K562 (cell line): Measurements from ENCODE around the gene HEXIM1. TPM values are rescaled to one million over a fixed set of nuclear protein-coding genes. Genes with fewer than 3 reads are reported as not detected.

Experiments used
- CTBP1 ChIP-seq: fragments of 450-650 bp; IDR thresholded peaks from 2 replicates; pipeline ENCODE4 v1.6.1; 2016; ENCODE audit warnings: borderline replicate concordance
- EHMT2 ChIP-seq: fragments of 450-650 bp; IDR thresholded peaks from 2 replicates; pipeline ENCODE4 v1.6.1; 2018; ENCODE audit warnings: antibody characterized with exemption
- KAT7 ChIP-seq: sonication (generic); formaldehyde crosslinking; IDR thresholded peaks from 2 replicates; pipeline ENCODE4 v1.8.0; 2022; ENCODE audit warnings: missing genetic modification reagents, mild to moderate bottlenecking, borderline replicate concordance
- MCM5 ChIP-seq: fragments of 450-650 bp; IDR thresholded peaks from 2 replicates; pipeline ENCODE4 v1.6.1; 2016; ENCODE audit warnings: low read depth
- NFE2 ChIP-seq: IDR thresholded peaks from 2 replicates; pipeline ENCODE4 v1.6.1; 2014; ENCODE audit warnings: antibody characterized with exemption, low read depth
- RNF219 ChIP-seq: fragments of 250-450 bp; sonication (Bioruptor Pico); IDR thresholded peaks from 2 replicates; pipeline ENCODE4 v1.5.0; 2022; ENCODE audit warnings: mild to moderate bottlenecking
- RREB1 ChIP-seq: fragments of 250-450 bp; sonication (Bioruptor Pico); IDR thresholded peaks from 2 replicates; pipeline ENCODE4 v1.4.0; 2020
- SIRT6 ChIP-seq: IDR thresholded peaks from one replicate; pipeline ENCODE4 v1.6.1; 2012; ENCODE audit warnings: low read depth, mild to moderate bottlenecking, control low read depth, inconsistent platforms, low read length, moderate library complexity
- SNRNP70 ChIP-seq: fragments of 200-400 bp; formaldehyde crosslinking; optimal IDR thresholded peaks from 2 replicates; pipeline ENCODE3; 2017; ENCODE audit warnings: low read depth, low read length
- TCF7 ChIP-seq: sonication (generic); IDR thresholded peaks from 2 replicates; pipeline ENCODE4 v1.6.1; 2016; ENCODE audit warnings: antibody characterized with exemption, borderline replicate concordance
- ZNF175 ChIP-seq: fragments of 200-800 bp; sonication (Bioruptor generic); IDR thresholded peaks from 2 replicates; pipeline ENCODE4 v1.6.1; 2016; ENCODE audit warnings: low read depth, mild to moderate bottlenecking, missing genetic modification characterization, missing compliant biosample characterization
- polyA plus RNA-seq, 8 experiments: library from polyadenylated mRNA; depleted of rRNA in 4 of 8; stranded (reverse) in 5 of 8; unstranded in 3 of 8; fragments of >200 nt; fragmentation: Nextera tagmentation in 2 of 8; fragmentation: Illumina TruSeq in 1 of 8; extraction: Ambion mirVana in 2 of 8; extraction: Trizol in 1 of 8; gene quantifications; 2 replicates each; pipeline versions ENCODE4 v1.2.1 to v1.2.3, GENCODE V29; 2011 to 2014; ENCODE audit warnings: inconsistent platforms in 1 of 8, missing spikeins in 1 of 8
- total RNA-seq, 7 experiments: library from RNA; depleted of rRNA in 6 of 7; stranded (reverse); fragments of >200 nt in 6 of 7; fragmentation: Illumina TruSeq in 2 of 7; extraction: Trizol in 2 of 7; gene quantifications; 2 replicates each; pipeline versions ENCODE4 v1.2.1 to v1.2.3, GENCODE V29; 2011 to 2021; ENCODE audit warnings: low replicate concordance in 1 of 7

Gene HEXIM1
- total and polyA plus RNA-seq, 9 of the 15 experiments (the other 6 are each of a cell fraction or from before 2014, with no cell fraction given), result 1.4 to 28.3 (median 9.1) TPM

- TF ChIP-seq RREB1 (no peak), RNF219 (CRISPR knock-in tag) (no peak), ZNF175 (CRISPR knock-in tag) (no peak), SNRNP70 (no peak), EHMT2 (no peak), CTBP1 (0 out of 2 replicates have a peak, but pooled peaks have one; percentile 38), SIRT6 (no peak), NFE2 (no peak), MCM5 (no peak), TCF7 (0 out of 2 replicates have a peak, but pooled peaks have one; percentile 16), KAT7 (no peak)
These were observed 16.5 kb upstream of the HEXIM1 start (continued) for GRCh38 chr17:45131616-45132319.
